Breast epithelium (tissue), 3 donors: ENCODE measurements around the gene GRIN3A.

Experiments
- CTCF ChIP-seq, 3 donors: fragments of 450-650 bp; IDR thresholded peaks; one replicate each; pipeline ENCODE4 v1.5.1; 2016 to 2017; ENCODE audit warnings: antibody characterized with exemption in 3 of 3, mild to moderate bottlenecking in 3 of 3, moderate library complexity in 3 of 3
- POLR2A ChIP-seq: fragments of 450-650 bp; IDR thresholded peaks from one replicate; pipeline ENCODE4 v1.6.1; 2016; ENCODE audit warnings: antibody characterized with exemption, mild to moderate bottlenecking, moderate library complexity

- TF ChIP-seq CTCF (IDR thresholded peaks at IDR 0.05) = no peak
- TF ChIP-seq POLR2A = no peak
These were observed 112.2 kb downstream of the GRIN3A start for GRCh38 chr9:101626295-101626694.
